HEK293 (cell line): Measurements from ENCODE around the gene NIT1.

Experiments used
- CTCF ChIP-seq: fragments of 450-650 bp; formaldehyde crosslinking; IDR thresholded peaks from 2 replicates; pipeline ENCODE4 v1.5.1; 2016; ENCODE audit warnings: missing biosample characterization, missing genetic modification characterization
- EGR2 ChIP-seq: fragments of 450-650 bp; formaldehyde crosslinking; IDR thresholded peaks from 2 replicates; pipeline ENCODE4 v1.5.1; 2016; ENCODE audit warnings: low read depth, missing biosample characterization, missing genetic modification characterization
- GLI4 ChIP-seq: fragments of 450-650 bp; formaldehyde crosslinking; IDR thresholded peaks from 2 replicates; pipeline ENCODE4 v1.5.1; 2016; ENCODE audit warnings: missing biosample characterization, missing genetic modification characterization
- PRDM1 ChIP-seq: fragments of 450-650 bp; formaldehyde crosslinking; IDR thresholded peaks from 2 replicates; pipeline ENCODE4; 2016; ENCODE audit warnings: missing biosample characterization, missing genetic modification characterization
- PRDM2 ChIP-seq: fragments of 450-650 bp; formaldehyde crosslinking; IDR thresholded peaks from 2 replicates; pipeline ENCODE4 v1.5.1; 2016; ENCODE audit warnings: missing biosample characterization, missing genetic modification characterization, borderline replicate concordance
- SALL2 ChIP-seq: fragments of 450-650 bp; formaldehyde crosslinking; IDR thresholded peaks from 2 replicates; pipeline ENCODE4 v1.5.0; 2017; ENCODE audit warnings: missing biosample characterization, mild to moderate bottlenecking, missing genetic modification characterization, borderline replicate concordance
- SP2 ChIP-seq: fragments of 450-650 bp; formaldehyde crosslinking; IDR thresholded peaks from 2 replicates; pipeline ENCODE4 v1.5.1; 2016; ENCODE audit warnings: missing biosample characterization, missing genetic modification characterization
- YY2 ChIP-seq: fragments of 450-650 bp; formaldehyde crosslinking; IDR thresholded peaks from 2 replicates; pipeline ENCODE4 v1.5.1; 2016; ENCODE audit warnings: missing biosample characterization, missing genetic modification characterization
- ZBTB21 ChIP-seq: fragments of 450-650 bp; formaldehyde crosslinking; IDR thresholded peaks from 2 replicates; pipeline ENCODE4 v1.5.1; 2017; ENCODE audit warnings: missing biosample characterization, missing genetic modification characterization
- ZBTB48 ChIP-seq: fragments of 450-650 bp; formaldehyde crosslinking; IDR thresholded peaks from 2 replicates; pipeline ENCODE4 v1.5.1; 2016; ENCODE audit warnings: missing biosample characterization, missing genetic modification characterization
- ZFHX2 ChIP-seq: fragments of 450-650 bp; formaldehyde crosslinking; conservative IDR thresholded peaks from 2 replicates; pipeline ENCODE4 v1.5.1; 2016; ENCODE audit warnings: missing biosample characterization, missing genetic modification characterization
- ZFP41 ChIP-seq: fragments of 450-650 bp; formaldehyde crosslinking; IDR thresholded peaks from 2 replicates; pipeline ENCODE4 v1.5.1; 2016; ENCODE audit warnings: missing biosample characterization, missing genetic modification characterization, borderline replicate concordance
- ZFP69B ChIP-seq: fragments of 450-650 bp; formaldehyde crosslinking; IDR thresholded peaks from 2 replicates; pipeline ENCODE4 v1.5.1; 2016; ENCODE audit warnings: missing biosample characterization, missing genetic modification characterization
- ZNF114 ChIP-seq: fragments of 450-650 bp; formaldehyde crosslinking; IDR thresholded peaks from 2 replicates; pipeline ENCODE4 v1.5.0; 2017; ENCODE audit warnings: missing biosample characterization, missing genetic modification characterization
- ZNF132 ChIP-seq: fragments of 450-650 bp; formaldehyde crosslinking; IDR thresholded peaks from 2 replicates; pipeline ENCODE4 v1.5.1; 2017; ENCODE audit warnings: missing biosample characterization, missing genetic modification characterization, borderline replicate concordance
- ZNF266 ChIP-seq: fragments of 450-650 bp; formaldehyde crosslinking; IDR thresholded peaks from 2 replicates; pipeline ENCODE4 v1.5.1; 2016; ENCODE audit warnings: missing biosample characterization, missing genetic modification characterization, low read depth
- ZNF311 ChIP-seq: fragments of 450-650 bp; formaldehyde crosslinking; IDR thresholded peaks from 2 replicates; pipeline ENCODE4 v1.5.1; 2017; ENCODE audit warnings: missing biosample characterization, missing genetic modification characterization, borderline replicate concordance
- ZNF350 ChIP-seq: fragments of 450-650 bp; formaldehyde crosslinking; IDR thresholded peaks from 2 replicates; pipeline ENCODE4 v1.5.0; 2017; ENCODE audit warnings: missing biosample characterization, mild to moderate bottlenecking, missing genetic modification characterization
- ZNF433 ChIP-seq: fragments of 450-650 bp; formaldehyde crosslinking; IDR thresholded peaks from 2 replicates; pipeline ENCODE4 v1.5.1; 2016; ENCODE audit warnings: missing biosample characterization, missing genetic modification characterization, low read depth
- ZNF449 ChIP-seq: fragments of 450-650 bp; formaldehyde crosslinking; IDR thresholded peaks from 2 replicates; pipeline ENCODE4 v1.5.1; 2017; ENCODE audit warnings: missing biosample characterization, mild to moderate bottlenecking, missing genetic modification characterization, moderate library complexity
- ZNF521 ChIP-seq: fragments of 450-650 bp; formaldehyde crosslinking; IDR thresholded peaks from 2 replicates; pipeline ENCODE4 v1.5.1; 2017; ENCODE audit warnings: missing biosample characterization, mild to moderate bottlenecking, missing genetic modification characterization
- ZNF560 ChIP-seq: fragments of 450-650 bp; formaldehyde crosslinking; IDR thresholded peaks from 2 replicates; pipeline ENCODE4 v1.5.1; 2017; ENCODE audit warnings: missing biosample characterization, missing genetic modification characterization, borderline replicate concordance
- ZNF654 ChIP-seq: fragments of 450-650 bp; formaldehyde crosslinking; IDR thresholded peaks from 2 replicates; pipeline ENCODE4 v1.5.1; 2016; ENCODE audit warnings: low read depth, missing biosample characterization, missing genetic modification characterization
- ZNF658 ChIP-seq: fragments of 450-650 bp; formaldehyde crosslinking; IDR thresholded peaks from 2 replicates; pipeline ENCODE4; 2016; ENCODE audit warnings: missing biosample characterization, missing genetic modification characterization
- ZNF670 ChIP-seq: fragments of 450-650 bp; formaldehyde crosslinking; IDR thresholded peaks from 2 replicates; pipeline ENCODE4 v1.5.1; 2016; ENCODE audit warnings: missing biosample characterization, missing genetic modification characterization, low read depth
- ZNF677 ChIP-seq: fragments of 450-650 bp; IDR thresholded peaks from 2 replicates; pipeline ENCODE4 v1.5.0; 2018; ENCODE audit warnings: missing biosample characterization, mild to moderate bottlenecking, missing genetic modification characterization, moderate library complexity
- TF ChIP-seq, protein P1 (sequence below): fragments of 450-650 bp; formaldehyde crosslinking; IDR thresholded peaks from 2 replicates; pipeline ENCODE4 v1.5.1; 2016; ENCODE audit warnings: missing biosample characterization, missing genetic modification characterization
- TF ChIP-seq, protein P2 (sequence below): fragments of 450-650 bp; formaldehyde crosslinking; IDR thresholded peaks from 2 replicates; pipeline ENCODE4 v1.5.1; 2017; ENCODE audit warnings: missing biosample characterization, missing genetic modification characterization

The NIT1 gene

GRCh38 chr1:161082996-161083747, 34.7 kb upstream of the NIT1 start (continued):
- TF ChIP-seq ZFHX2 (tag by site-specific recombination): no peak; the same call in 1 of the 2 replicates
- no peak for TF ChIP-seq ZNF266 (tag by site-specific recombination)
- no peak for TF ChIP-seq CTCF
- TF ChIP-seq, protein P1, sequence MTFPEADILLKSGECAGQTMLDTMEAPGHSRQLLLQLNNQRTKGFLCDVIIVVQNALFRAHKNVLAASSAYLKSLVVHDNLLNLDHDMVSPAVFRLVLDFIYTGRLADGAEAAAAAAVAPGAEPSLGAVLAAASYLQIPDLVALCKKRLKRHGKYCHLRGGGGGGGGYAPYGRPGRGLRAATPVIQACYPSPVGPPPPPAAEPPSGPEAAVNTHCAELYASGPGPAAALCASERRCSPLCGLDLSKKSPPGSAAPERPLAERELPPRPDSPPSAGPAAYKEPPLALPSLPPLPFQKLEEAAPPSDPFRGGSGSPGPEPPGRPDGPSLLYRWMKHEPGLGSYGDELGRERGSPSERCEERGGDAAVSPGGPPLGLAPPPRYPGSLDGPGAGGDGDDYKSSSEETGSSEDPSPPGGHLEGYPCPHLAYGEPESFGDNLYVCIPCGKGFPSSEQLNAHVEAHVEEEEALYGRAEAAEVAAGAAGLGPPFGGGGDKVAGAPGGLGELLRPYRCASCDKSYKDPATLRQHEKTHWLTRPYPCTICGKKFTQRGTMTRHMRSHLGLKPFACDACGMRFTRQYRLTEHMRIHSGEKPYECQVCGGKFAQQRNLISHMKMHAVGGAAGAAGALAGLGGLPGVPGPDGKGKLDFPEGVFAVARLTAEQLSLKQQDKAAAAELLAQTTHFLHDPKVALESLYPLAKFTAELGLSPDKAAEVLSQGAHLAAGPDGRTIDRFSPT (tag by site-specific recombination): peak; percentile 94
- no peak for TF ChIP-seq GLI4 (tag by site-specific recombination)
- TF ChIP-seq SALL2: no peak
- peak; percentile 95 for TF ChIP-seq ZBTB21 (tag by site-specific recombination)
- no peak for TF ChIP-seq EGR2 (tag by site-specific recombination)
- TF ChIP-seq ZNF449 (tag by site-specific recombination): 0 out of 2 replicates have a peak, but pooled peaks have one; percentile 26
- TF ChIP-seq ZFP41: no peak
- TF ChIP-seq ZNF658 (tag by site-specific recombination): no peak
- no peak for TF ChIP-seq ZNF132 (tag by site-specific recombination)
- TF ChIP-seq ZNF311 (tag by site-specific recombination): no peak
- no peak for TF ChIP-seq ZNF560 (tag by site-specific recombination)
- TF ChIP-seq, protein P2, sequence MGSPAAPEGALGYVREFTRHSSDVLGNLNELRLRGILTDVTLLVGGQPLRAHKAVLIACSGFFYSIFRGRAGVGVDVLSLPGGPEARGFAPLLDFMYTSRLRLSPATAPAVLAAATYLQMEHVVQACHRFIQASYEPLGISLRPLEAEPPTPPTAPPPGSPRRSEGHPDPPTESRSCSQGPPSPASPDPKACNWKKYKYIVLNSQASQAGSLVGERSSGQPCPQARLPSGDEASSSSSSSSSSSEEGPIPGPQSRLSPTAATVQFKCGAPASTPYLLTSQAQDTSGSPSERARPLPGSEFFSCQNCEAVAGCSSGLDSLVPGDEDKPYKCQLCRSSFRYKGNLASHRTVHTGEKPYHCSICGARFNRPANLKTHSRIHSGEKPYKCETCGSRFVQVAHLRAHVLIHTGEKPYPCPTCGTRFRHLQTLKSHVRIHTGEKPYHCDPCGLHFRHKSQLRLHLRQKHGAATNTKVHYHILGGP (tag by site-specific recombination): no peak
- no peak for TF ChIP-seq ZNF350 (tag by site-specific recombination)
- TF ChIP-seq ZNF654 (tag by site-specific recombination): no peak
- no peak for TF ChIP-seq PRDM2 (tag by site-specific recombination)
- TF ChIP-seq SP2 (tag by site-specific recombination): no peak
- TF ChIP-seq YY2 (tag by site-specific recombination): no peak
- no peak; the same call in 1 of the 2 replicates for TF ChIP-seq ZFP69B
- no peak for TF ChIP-seq ZNF670
- no peak for TF ChIP-seq ZNF114 (tag by site-specific recombination)
- TF ChIP-seq PRDM1 (tag by site-specific recombination): no peak
- TF ChIP-seq ZNF433 (tag by site-specific recombination): no peak
- TF ChIP-seq ZBTB48: no peak
- TF ChIP-seq ZNF677 (tag by site-specific recombination): no peak
- no peak for TF ChIP-seq ZNF521 (tag by site-specific recombination)
